HepG2 (cell line): ENCODE results near the gene S100A10. TPM values are rescaled to one million over a fixed set of nuclear protein-coding genes. Genes with fewer than 3 reads are reported as not detected.

Experiments
- ATF4 ChIP-seq, 2 experiments: fragments of 450-650 bp in 1 of 2; sonication (generic) in 1 of 2; formaldehyde crosslinking; IDR thresholded peaks; 2 replicates each; pipeline versions ENCODE4 v1.5.0 to v1.8.0; 2020 to 2022; ENCODE audit warnings: mild to moderate bottlenecking in 1 of 2, missing genetic modification reagents in 1 of 2
- ATM ChIP-seq: fragments of 450-650 bp; IDR thresholded peaks from 2 replicates; pipeline ENCODE4 v1.7.1; 2017; ENCODE audit warnings: mild to moderate bottlenecking, borderline replicate concordance
- DNMT1 ChIP-seq: sonication (generic); formaldehyde crosslinking; IDR thresholded peaks from 2 replicates; pipeline ENCODE4 v1.5.1; 2020; ENCODE audit warnings: mild to moderate bottlenecking, missing genetic modification reagents
- FOSL2 ChIP-seq: sonication (generic); formaldehyde crosslinking; IDR thresholded peaks from 2 replicates; pipeline ENCODE4 v1.4.0; 2020; ENCODE audit warnings: missing genetic modification reagents
- HCFC1 ChIP-seq: fragments of 150-350 bp; IDR thresholded peaks from 2 replicates; pipeline ENCODE4 v1.6.1; 2014; ENCODE audit warnings: low read depth, low read length
- HMGA1 ChIP-seq: sonication (generic); formaldehyde crosslinking; conservative IDR thresholded peaks from 2 replicates; pipeline ENCODE4 v1.4.0; 2020; ENCODE audit warnings: missing genetic modification reagents
- HNRNPL ChIP-seq: fragments of 200-400 bp; formaldehyde crosslinking; IDR thresholded peaks from 2 replicates; pipeline ENCODE4 v1.6.1; 2017; ENCODE audit warnings: mild to moderate bottlenecking, low read depth, low read length
- IKZF4 ChIP-seq: sonication (generic); formaldehyde crosslinking; IDR thresholded peaks from 2 replicates; pipeline ENCODE4 v1.5.1; 2020; ENCODE audit warnings: borderline replicate concordance, mild to moderate bottlenecking, low read depth, missing genetic modification reagents; ENCODE audit errors: not compliant biosample characterization
- KDM5A ChIP-seq: fragments of 200-600 bp; sonication (generic); IDR thresholded peaks from 2 replicates; pipeline ENCODE4 v1.7.0; 2018; ENCODE audit warnings: antibody characterized with exemption, mild to moderate bottlenecking, low read length, borderline replicate concordance
- KLF16 ChIP-seq, 2 experiments: sonication (generic) in 1 of 2; formaldehyde crosslinking in 1 of 2; IDR thresholded peaks; 2 replicates each; pipeline versions ENCODE4 v1.6.1 to v1.8.0; 2016 to 2023; ENCODE audit warnings: missing genetic modification reagents in 2 of 2, missing compliant biosample characterization in 1 of 2
- MLLT10 ChIP-seq: sonication (generic); formaldehyde crosslinking; IDR thresholded peaks from 2 replicates; pipeline ENCODE4 v1.4.0; 2020; ENCODE audit warnings: missing genetic modification reagents
- MYNN ChIP-seq: sonication (generic); formaldehyde crosslinking; IDR thresholded peaks from 2 replicates; pipeline ENCODE4 v1.4.0; 2020; ENCODE audit warnings: mild to moderate bottlenecking, low read depth, missing genetic modification reagents
- NFKB2 ChIP-seq: sonication (generic); formaldehyde crosslinking; IDR thresholded peaks from 2 replicates; pipeline ENCODE4 v1.4.0; 2020; ENCODE audit warnings: missing genetic modification reagents, borderline replicate concordance
- NPAS2 ChIP-seq: sonication (generic); formaldehyde crosslinking; IDR thresholded peaks from 2 replicates; pipeline ENCODE4 v1.8.0; 2022; ENCODE audit warnings: mild to moderate bottlenecking, missing genetic modification reagents, borderline replicate concordance
- PAX8 ChIP-seq: sonication (generic); formaldehyde crosslinking; IDR thresholded peaks from 2 replicates; pipeline ENCODE4 v1.8.0; 2022; ENCODE audit warnings: mild to moderate bottlenecking, missing genetic modification reagents, borderline replicate concordance
- RFXAP ChIP-seq: sonication (generic); formaldehyde crosslinking; IDR thresholded peaks from 2 replicates; pipeline ENCODE4 v1.4.0; 2020; ENCODE audit warnings: missing genetic modification reagents, borderline replicate concordance
- TCF7L2 ChIP-seq: IDR thresholded peaks from 2 replicates; pipeline ENCODE4 v1.6.1; 2011; ENCODE audit warnings: mild to moderate bottlenecking, low read depth, low read length, moderate library complexity
- TEF ChIP-seq: sonication (generic); formaldehyde crosslinking; IDR thresholded peaks from 2 replicates; pipeline ENCODE4 v1.5.0; 2020; ENCODE audit warnings: missing genetic modification reagents
- TFAP4 ChIP-seq: sonication (generic); IDR thresholded peaks from 2 replicates; pipeline ENCODE4 v1.6.1; 2016; ENCODE audit warnings: low read depth, borderline replicate concordance
- XBP1 ChIP-seq: sonication (generic); formaldehyde crosslinking; IDR thresholded peaks from 2 replicates; pipeline ENCODE4 v1.5.0; 2020; ENCODE audit warnings: missing genetic modification reagents
- ZBTB7B ChIP-seq: sonication (generic); formaldehyde crosslinking; IDR thresholded peaks from 2 replicates; pipeline ENCODE4 v1.4.0; 2020; ENCODE audit warnings: missing genetic modification reagents
- ZHX1 ChIP-seq: sonication (generic); formaldehyde crosslinking; IDR thresholded peaks from 2 replicates; pipeline ENCODE4 v1.8.1; 2022; ENCODE audit warnings: low read depth, mild to moderate bottlenecking, missing genetic modification reagents
- ZNF136 ChIP-seq: sonication (generic); formaldehyde crosslinking; IDR thresholded peaks from 2 replicates; pipeline ENCODE4 v1.8.1; 2022; ENCODE audit warnings: low read depth, mild to moderate bottlenecking, moderate library complexity, missing genetic modification reagents
- ZNF24 ChIP-seq: fragments of 450-650 bp; IDR thresholded peaks from 2 replicates; pipeline ENCODE4 v1.6.1; 2017; ENCODE audit warnings: antibody characterized with exemption, mild to moderate bottlenecking
- ZNF253 ChIP-seq: sonication (generic); formaldehyde crosslinking; IDR thresholded peaks from 2 replicates; pipeline ENCODE4 v1.8.0; 2022; ENCODE audit warnings: mild to moderate bottlenecking, missing genetic modification reagents, borderline replicate concordance
- ZNF773 ChIP-seq: sonication (generic); formaldehyde crosslinking; IDR thresholded peaks from 2 replicates; pipeline ENCODE4 v1.4.0; 2020; ENCODE audit warnings: missing genetic modification reagents, borderline replicate concordance
- polyA plus RNA-seq, 8 experiments: library from polyadenylated mRNA; depleted of rRNA in 3 of 8; stranded (reverse) in 7 of 8; unstranded in 1 of 8; fragments of >200 nt; fragmentation: Illumina TruSeq in 4 of 8; extraction: Trizol in 4 of 8; gene quantifications; 2 replicates each; pipeline versions ENCODE4 v1.2.1 to v1.2.3, GENCODE V29; 2011 to 2016; ENCODE audit warnings: low read depth in 4 of 8, missing spikeins in 1 of 8, mixed read lengths in 1 of 8; ENCODE audit not compliant: insufficient read depth in 1 of 8
- total RNA-seq, 5 experiments: library from RNA; depleted of rRNA; stranded (reverse); fragments of >200 nt; fragmentation: Illumina TruSeq; extraction: Trizol; gene quantifications; 2 replicates each; pipeline ENCODE4 v1.2.3, GENCODE V29; 2016; ENCODE audit warnings: low read depth in 1 of 5

S100A10 gene
- total and polyA plus RNA-seq, 2 of the 13 experiments (the other 11 are each of a cell fraction or from before 2014, with no cell fraction given) = 16.8 to 28.7 TPM

GRCh38 chr1:152001631-152002584 is 8.2 kb upstream of the S100A10 start (continued):
- TF ChIP-seq KLF16 (CRISPR knock-in tag; IDR thresholded peaks at IDR 0.05) (no peak), HMGA1 (CRISPR knock-in tag) (no peak), MYNN (CRISPR knock-in tag) (no peak), DNMT1 (no peak), KDM5A (no peak), HCFC1 (no peak), ZNF24 (no peak), ZNF773 (CRISPR knock-in tag) (no peak), TCF7L2 (no peak), ZNF253 (CRISPR knock-in tag) (no peak), FOSL2 (peak; percentile 22; the same call in 1 of the 2 replicates), TEF (no peak), RFXAP (no peak), NPAS2 (no peak), ZBTB7B (CRISPR knock-in tag) (no peak), ZNF136 (no peak), XBP1 (no peak), HNRNPL (no peak), ATM (no peak), TFAP4 (no peak), ATF4 (CRISPR knock-in tag; IDR thresholded peaks at IDR 0.05) (no peak), IKZF4 (CRISPR knock-in tag) (no peak), NFKB2 (no peak), ZHX1 (CRISPR knock-in tag) (no peak), PAX8 (CRISPR knock-in tag) (no peak), MLLT10 (CRISPR knock-in tag) (no peak)
